ENCODE measurements around the gene FXYD1.

DNA sequence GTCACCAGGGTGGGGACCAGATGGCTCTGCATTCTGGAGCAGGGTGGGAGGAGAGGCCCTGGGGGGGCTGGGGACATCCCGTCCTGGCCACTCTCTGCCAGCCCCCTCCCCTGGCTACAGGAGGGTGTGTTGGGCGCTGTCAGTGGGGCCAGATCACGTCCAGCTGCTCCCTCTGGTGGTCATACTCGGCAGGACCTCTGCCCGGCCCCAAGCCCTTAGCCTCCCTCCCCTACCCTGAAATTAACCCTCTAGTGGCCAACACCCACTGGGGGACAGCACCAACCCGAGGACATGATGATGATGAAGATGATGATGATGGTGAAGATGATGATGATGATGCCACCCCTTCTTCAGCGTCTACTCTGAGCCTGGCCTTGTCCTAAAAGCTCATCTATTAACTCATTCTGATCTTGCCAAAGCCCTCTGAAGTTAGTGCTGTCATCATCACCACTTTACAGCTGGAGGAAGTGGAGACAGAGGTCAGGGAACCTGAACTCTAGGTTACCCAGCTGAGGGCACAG, 3.2 kb upstream of the FXYD1 start:
- no peak for TF ChIP-seq ZFX (IDR thresholded peaks at IDR 0.05; ENCODE audit: borderline replicate concordance)
- TF ChIP-seq, protein P1, sequence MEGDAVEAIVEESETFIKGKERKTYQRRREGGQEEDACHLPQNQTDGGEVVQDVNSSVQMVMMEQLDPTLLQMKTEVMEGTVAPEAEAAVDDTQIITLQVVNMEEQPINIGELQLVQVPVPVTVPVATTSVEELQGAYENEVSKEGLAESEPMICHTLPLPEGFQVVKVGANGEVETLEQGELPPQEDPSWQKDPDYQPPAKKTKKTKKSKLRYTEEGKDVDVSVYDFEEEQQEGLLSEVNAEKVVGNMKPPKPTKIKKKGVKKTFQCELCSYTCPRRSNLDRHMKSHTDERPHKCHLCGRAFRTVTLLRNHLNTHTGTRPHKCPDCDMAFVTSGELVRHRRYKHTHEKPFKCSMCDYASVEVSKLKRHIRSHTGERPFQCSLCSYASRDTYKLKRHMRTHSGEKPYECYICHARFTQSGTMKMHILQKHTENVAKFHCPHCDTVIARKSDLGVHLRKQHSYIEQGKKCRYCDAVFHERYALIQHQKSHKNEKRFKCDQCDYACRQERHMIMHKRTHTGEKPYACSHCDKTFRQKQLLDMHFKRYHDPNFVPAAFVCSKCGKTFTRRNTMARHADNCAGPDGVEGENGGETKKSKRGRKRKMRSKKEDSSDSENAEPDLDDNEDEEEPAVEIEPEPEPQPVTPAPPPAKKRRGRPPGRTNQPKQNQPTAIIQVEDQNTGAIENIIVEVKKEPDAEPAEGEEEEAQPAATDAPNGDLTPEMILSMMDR (IDR thresholded peaks at IDR 0.05): peak; percentile 89

All from 22Rv1 (cell line).